ENCODE results near the gene MYZAP. TPM values are rescaled to one million over a fixed set of nuclear protein-coding genes. Genes with fewer than 3 reads are reported as not detected.

Gene MYZAP
- total and polyA plus RNA-seq, 2 of the 8 experiments (the other 6 are each of a cell fraction or from before 2014, with no cell fraction given), result 0.41 to 0.65 TPM

- Histone ChIP-seq H3K9me3 (ENCODE audit: insufficient read depth in 2 of 2, low read depth in 1 of 2, low read length in 1 of 2) (no peaks in the 10 kb centered on the region), H2BK15ac (ENCODE audit: low read length) (no peak overlapping the region), H2AK5ac (ENCODE audit: low read depth, low read length) (no peak overlapping the region), H4K20me1 (replicated peaks in 1 of 2; ENCODE audit: control insufficient read depth in 1 of 2, insufficient read depth in 2 of 2, low read length in 2 of 2) (peaks cover 0 to 2% of the 10 kb centered on the region in 2 experiments), H2BK20ac (ENCODE audit: low read length) (no peak overlapping the region), H4K5ac (ENCODE audit: insufficient read length, low read depth, low read length) (no peak overlapping the region), H3K9ac (replicated peaks in 1 of 4; ENCODE audit: extremely low read depth in 1 of 4, low read depth in 3 of 4, low read length in 3 of 4) (no peak overlapping the region), H3K27me3 (replicated peaks in 1 of 4; ENCODE audit: control insufficient read depth in 3 of 4, extremely low read depth in 1 of 4, insufficient read depth in 3 of 4, low read length in 3 of 4) (peaks cover 0 to 3% (median 0%) of the 10 kb centered on the region in 4 experiments; a peak in 2 of 7 replicates), H3K4ac (replicated peaks; ENCODE audit: insufficient read length, low read depth, low read length) (no peak overlapping the region), H3K4me3 (ENCODE audit: extremely low read depth in 1 of 4, insufficient read depth in 2 of 4, low read depth in 3 of 4, low read length in 4 of 4) (no peak overlapping the region), H3K27ac (ENCODE audit: low read depth, low read length) (no peak overlapping the region), H2BK12ac (ENCODE audit: low read depth, low read length) (no peak overlapping the region), H4K8ac (ENCODE audit: extremely low read depth, insufficient read depth, low read length) (no peak overlapping the region), H4K91ac (replicated peaks; ENCODE audit: insufficient read length, low read length) (no peak overlapping the region), H2AFZ (ENCODE audit: low read length) (no peak overlapping the region), H3K14ac (ENCODE audit: insufficient read length) (no peak overlapping the region), H3K18ac (ENCODE audit: extremely low read depth, low read length) (no peak overlapping the region), H3K79me2 (ENCODE audit: control insufficient read depth in 1 of 2, insufficient read depth in 2 of 2, low read length in 2 of 2) (no peaks in the 10 kb centered on the region), H2BK5ac (ENCODE audit: low read depth, low read length) (no peak overlapping the region), H3K23ac (ENCODE audit: insufficient read length) (no peak overlapping the region), H2BK120ac (replicated peaks; ENCODE audit: low read depth, low read length) (no peak overlapping the region), H3K4me1 (replicated peaks in 1 of 4; ENCODE audit: control insufficient read depth in 3 of 4, insufficient read depth in 4 of 4, low read length in 3 of 4) (no peaks in the 10 kb centered on the region), H3K4me2 (ENCODE audit: insufficient read depth in 1 of 2, low read depth in 2 of 2, low read length in 2 of 2) (no peak overlapping the region), H3K56ac (replicated peaks; ENCODE audit: insufficient read length, low read depth, low read length) (no peak overlapping the region), H3K79me1 (ENCODE audit: low read depth, low read length) (no peaks in the 10 kb centered on the region), H3K23me2 (ENCODE audit: low read depth, low read length) (no peaks in the 10 kb centered on the region), H3K36me3 (ENCODE audit: control insufficient read depth in 2 of 4, insufficient read depth in 4 of 4, low read length in 3 of 4) (no peaks in the 10 kb centered on the region)
- POLR2A ChIA-PET (ENCODE audit: partially characterized antibody), result no interaction called here
- 77% methylated on average over 4 of the region's 4 CpGs; no CpG with 5 or more reads in 1 of the 2 experiments for WGBS, 2 experiments (ENCODE audit: extremely low coverage in 1 of 2, insufficient coverage in 1 of 2, insufficient read length in 1 of 2, insufficient replicate concordance in 2 of 2, low coverage in 1 of 2, low lambda C conversion rate in 2 of 2, missing lambda C conversion rate in 1 of 2)
- CTCF ChIA-PET (ENCODE audit: partially characterized antibody), result interaction anchor here (0.7 to 3.8 kb wide), 17 partner anchors 8 to 578 kb away, joined by 3 to 18 read pairs (median 4); no protein-coding TSS in a partner anchor
- FAIRE-seq (no peak), DNase-seq (ENCODE audit: low read depth in 1 of 2, low spot score in 2 of 2) (no peak)
- no peak for TF ChIP-seq BACH1 (IDR thresholded peaks at IDR 0.05; ENCODE audit: low read length)
- no peak for TF ChIP-seq POLR2A (IDR thresholded peaks at IDR 0.05; ENCODE audit: control extremely low read depth in 1 of 2, low read depth in 2 of 2, low read length in 2 of 2)
- TF ChIP-seq ZNF274 (IDR thresholded peaks at IDR 0.05; ENCODE audit: borderline replicate concordance, extremely low read depth, low read length), result no peak
- TF ChIP-seq SP4 (IDR thresholded peaks at IDR 0.05; ENCODE audit: low read length), result no peak
- no peak for TF ChIP-seq JUND (IDR thresholded peaks at IDR 0.05; ENCODE audit: low read length)
- TF ChIP-seq KDM5A (IDR thresholded peaks at IDR 0.05; ENCODE audit: low read length), result no peak
- no peak for TF ChIP-seq TAF7 (optimal IDR thresholded peaks at IDR 0.05; ENCODE audit: borderline replicate concordance, low read depth, low read length)
- no peak for TF ChIP-seq RNF2 (IDR thresholded peaks at IDR 0.05; ENCODE audit: borderline replicate concordance, low read depth, low read length, missing control alignments, poor library complexity, severe bottlenecking)
- no peak for TF ChIP-seq KDM4A (IDR thresholded peaks at IDR 0.05; ENCODE audit: low read depth, low read length, severe bottlenecking)
- no peak for TF ChIP-seq POU5F1 (IDR thresholded peaks at IDR 0.05; ENCODE audit: low read depth, low read length)
- TF ChIP-seq ATF3 (IDR thresholded peaks at IDR 0.05; ENCODE audit: insufficient read depth, low read depth, low read length), result no peak
- TF ChIP-seq YY1 (IDR thresholded peaks at IDR 0.05; ENCODE audit: low read depth, low read length), result no peak
- TF ChIP-seq TEAD4 (IDR thresholded peaks at IDR 0.05; ENCODE audit: low read depth, low read length), result no peak
- no peak for TF ChIP-seq SRF (IDR thresholded peaks at IDR 0.05; ENCODE audit: low read depth, low read length)
- no peak for TF ChIP-seq EZH2 (IDR thresholded peaks at IDR 0.05; ENCODE audit: low read depth, low read length, severe bottlenecking)
These were observed 52.1 kb downstream of the MYZAP start for GRCh38 chr15:57643826-57644225.

All from H1 (cell line).